Breast epithelium (tissue), 3 donors: ENCODE data around the gene ACOT12.

ENCODE experiments used
- CTCF ChIP-seq, 3 donors: fragments of 450-650 bp; IDR thresholded peaks; one replicate each; pipeline ENCODE4 v1.5.1; 2016 to 2017; ENCODE audit warnings: antibody characterized with exemption in 3 of 3, mild to moderate bottlenecking in 3 of 3, moderate library complexity in 3 of 3
- POLR2A ChIP-seq: fragments of 450-650 bp; IDR thresholded peaks from one replicate; pipeline ENCODE4 v1.6.1; 2016; ENCODE audit warnings: antibody characterized with exemption, mild to moderate bottlenecking, moderate library complexity
- POLR2AphosphoS5 ChIP-seq, 3 donors: sonication (generic); formaldehyde crosslinking; IDR thresholded peaks; one replicate each; pipeline ENCODE4 v1.6.1; 2017; ENCODE audit warnings: antibody characterized with exemption in 3 of 3

GRCh38 chr5:81428446-81428845 lies 34.5 kb upstream of the ACOT12 start:
- TF ChIP-seq CTCF (IDR thresholded peaks at IDR 0.05) (no peak), POLR2AphosphoS5 (IDR thresholded peaks at IDR 0.05) (no peak), POLR2A (no peak)
